HG03432 (cell line): Measurements from ENCODE around the gene MRTFA.
"Not testable (repeated sequence)": the region's sequence is repeated elsewhere in the genome, so short reads cannot be mapped to it uniquely, and the experiment has no call there.

Source experiments
- ATAC-seq: cut with Tn5 transposase; IDR thresholded peaks from one replicate; pipeline ENCODE4 v1.9.1; 2021; ENCODE audit warnings: mild to moderate bottlenecking, moderate library complexity; ENCODE audit not compliant: unreplicated experiment

Gene MRTFA

DNA sequence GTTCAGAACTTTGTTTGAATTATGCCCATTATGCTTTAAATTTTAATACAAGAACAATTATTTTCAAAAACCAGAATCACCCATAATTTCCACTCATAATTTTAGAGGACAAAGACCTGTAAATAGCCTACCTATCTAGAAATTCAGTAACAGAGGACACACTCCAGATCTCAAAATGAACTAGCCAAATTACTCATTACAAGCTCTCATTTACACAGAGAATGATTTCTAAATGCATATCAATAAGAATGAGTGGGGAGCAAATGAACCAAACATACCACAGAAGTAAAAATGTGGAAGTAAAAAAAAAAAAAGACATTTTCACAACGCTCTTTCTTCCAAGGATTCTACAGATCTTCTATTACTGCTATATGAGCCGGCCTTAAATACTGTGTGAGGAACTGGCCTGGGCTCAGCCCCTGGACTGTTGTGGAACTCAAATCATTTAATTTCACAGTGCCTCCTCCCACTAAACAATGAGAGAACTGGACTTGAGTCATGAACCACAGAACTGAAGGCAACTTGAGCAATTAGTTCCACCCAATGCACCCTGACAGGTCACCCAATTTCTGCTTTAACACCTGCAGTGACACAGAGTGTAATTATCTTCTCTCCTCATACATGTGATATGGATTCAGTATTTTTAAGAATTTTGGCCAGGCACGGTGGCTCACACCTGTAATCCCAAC, 8.0 kb downstream of the MRTFA start:
- no peak for ATAC-seq

DNA sequence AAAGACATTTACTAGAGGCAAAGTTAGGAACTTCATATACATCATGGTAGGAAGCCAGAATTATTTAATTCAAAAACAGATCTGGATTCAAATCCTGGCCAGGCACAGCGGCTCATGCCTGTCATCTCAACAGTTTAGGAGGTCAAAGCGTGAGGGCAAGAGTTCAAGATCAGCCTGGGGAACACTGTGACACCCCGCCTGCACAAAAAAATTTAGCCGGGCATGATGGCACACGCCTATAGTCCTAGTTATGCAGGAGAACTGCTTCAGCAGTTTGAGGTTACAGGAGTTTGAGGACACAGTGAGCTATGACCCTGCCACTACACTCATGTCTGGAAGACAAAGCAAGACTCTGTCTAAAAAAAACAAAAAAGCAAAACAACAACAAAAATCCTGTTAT, 8.9 kb downstream of the MRTFA start:
- no peak for ATAC-seq

GRCh38 chr22:40626851-40627250, 9.7 kb downstream of the MRTFA start:
- ATAC-seq, result no peak

DNA sequence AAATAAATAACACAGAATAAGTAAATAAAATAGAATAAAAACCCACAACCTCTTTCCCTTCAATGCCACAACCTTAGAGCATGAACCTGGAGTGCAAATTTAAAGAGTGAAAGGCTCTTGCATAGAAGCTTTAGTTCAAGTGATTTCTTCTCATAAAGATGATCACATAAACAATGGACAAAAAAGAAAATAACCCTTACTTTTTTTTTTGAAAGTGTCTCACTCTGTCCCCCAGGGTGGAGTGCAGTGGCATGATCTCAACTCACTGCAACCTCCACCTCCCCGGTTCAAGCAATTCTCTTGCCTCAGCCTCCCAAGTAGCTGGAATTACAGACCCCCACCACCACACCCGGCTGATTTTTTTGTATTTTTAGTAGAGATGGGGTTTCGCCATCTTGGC, 10.7 kb downstream of the MRTFA start:
- ATAC-seq, result not testable (repeated sequence)

- ATAC-seq, result not testable (repeated sequence)
Measured at GRCh38 chr22:40625281-40625680, 11.2 kb downstream of the MRTFA start.

DNA sequence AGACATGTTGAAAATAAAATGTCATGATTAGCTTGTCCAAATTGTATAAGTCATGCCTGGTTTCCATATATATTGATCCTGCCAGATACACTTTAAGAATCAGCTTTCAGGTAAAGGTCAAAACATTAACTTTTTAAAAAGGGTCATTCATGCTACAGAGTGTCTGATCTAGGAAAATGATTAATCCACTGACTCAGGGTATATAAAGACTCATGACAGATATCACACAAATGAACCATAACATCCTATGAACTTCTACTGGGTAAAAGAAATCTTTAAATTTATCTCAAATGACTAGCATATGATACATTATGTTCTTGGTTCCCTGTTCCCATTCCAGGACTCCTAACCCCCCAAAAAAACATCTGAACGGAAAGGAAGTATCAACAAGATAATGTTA, 11.7 kb downstream of the MRTFA start:
- no peak for ATAC-seq

- no peak for ATAC-seq
Measured at GRCh38 chr22:40621309-40622151, 15.0 kb downstream of the MRTFA start.

- no peak for ATAC-seq
Measured at GRCh38 chr22:40620464-40621046, 16.0 kb downstream of the MRTFA start.

GRCh38 chr22:40618400-40618799, 18.1 kb downstream of the MRTFA start:
- no peak for ATAC-seq

DNA sequence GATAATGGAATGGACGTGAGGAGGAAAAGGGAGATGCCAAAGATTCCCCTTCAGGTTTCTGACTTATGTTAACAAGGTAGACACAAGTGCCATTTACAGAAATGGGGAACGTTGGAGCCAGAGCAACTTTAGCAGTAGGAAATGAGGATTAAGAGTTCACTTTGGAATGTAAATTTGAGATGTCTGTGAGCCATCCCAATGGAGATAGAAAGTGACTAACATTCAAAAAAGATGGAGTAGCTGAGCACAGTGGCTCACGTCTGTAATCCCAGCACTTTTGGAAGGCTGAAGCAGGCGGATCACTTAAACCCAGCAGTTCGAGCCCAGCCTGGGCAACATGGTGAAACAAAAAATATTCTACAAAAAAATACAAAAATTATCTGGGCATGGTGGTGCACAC, 19.9 kb downstream of the MRTFA start:
- ATAC-seq, result no peak

DNA sequence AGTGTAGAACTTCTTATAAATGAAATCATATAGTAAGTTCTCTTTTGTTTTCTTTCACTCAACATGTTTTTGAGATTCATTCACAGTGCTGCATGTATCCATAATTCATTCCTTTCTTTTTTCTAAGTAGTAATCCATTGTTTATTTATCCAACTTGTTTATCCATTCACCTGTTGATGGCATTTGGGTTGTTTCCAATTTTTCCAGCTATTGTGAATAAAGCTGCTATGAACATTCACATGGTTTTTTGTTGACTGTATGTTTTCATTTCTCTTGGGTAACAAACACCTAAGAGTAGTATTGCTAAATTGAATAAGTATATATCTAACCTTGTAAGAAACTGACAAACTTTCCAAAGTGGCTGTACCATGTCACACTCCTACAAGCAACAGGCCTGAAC, 23.5 kb downstream of the MRTFA start:
- no peak for ATAC-seq

DNA sequence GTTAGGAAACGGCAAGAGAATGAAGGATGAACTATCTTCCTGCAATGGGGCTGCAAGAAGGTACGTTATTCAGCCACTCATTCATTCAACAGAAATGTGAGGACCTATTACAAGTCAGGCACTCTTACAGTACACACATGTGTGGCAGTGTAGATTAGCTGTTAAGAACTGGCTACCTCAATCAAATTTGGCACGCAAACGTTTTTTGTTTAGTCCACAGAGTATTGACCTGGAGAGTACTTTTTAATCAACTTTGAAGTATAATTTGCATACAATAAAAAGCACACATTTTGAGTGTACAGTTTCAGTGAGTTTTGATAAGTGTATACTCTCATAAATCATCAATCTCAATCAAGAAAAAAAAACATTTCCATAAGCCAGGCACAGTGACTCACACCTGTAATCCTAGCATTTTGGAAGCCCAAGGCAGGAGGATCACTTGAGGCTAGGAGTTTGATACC, 24.2 kb downstream of the MRTFA start:
- no peak for ATAC-seq

DNA sequence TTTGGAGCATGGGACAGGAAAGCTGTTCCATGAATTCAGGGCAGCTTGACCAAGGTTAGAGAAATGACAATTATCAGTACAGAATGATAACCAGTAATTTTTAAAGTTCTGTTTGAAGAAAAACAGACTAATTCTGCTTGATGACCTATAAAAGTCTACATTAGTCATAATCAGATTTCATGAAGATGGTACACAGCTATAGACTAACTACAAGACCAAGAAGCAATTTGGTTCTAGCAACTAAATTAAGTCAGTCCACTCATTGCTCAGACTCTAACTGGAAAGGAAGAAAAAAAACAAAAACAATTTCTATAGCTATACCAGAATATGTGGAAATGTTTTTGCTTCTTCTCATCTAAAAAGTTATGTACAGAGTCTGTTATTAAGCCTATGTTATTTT, 24.9 kb downstream of the MRTFA start:
- ATAC-seq, result no peak

- no peak for ATAC-seq
Measured at GRCh38 chr22:40610329-40610850, 26.1 kb downstream of the MRTFA start.

GRCh38 chr22:40609216-40609615, 27.3 kb downstream of the MRTFA start:
- ATAC-seq, result no peak

GRCh38 chr22:40607506-40607905, 29.0 kb downstream of the MRTFA start:
- no peak for ATAC-seq

DNA sequence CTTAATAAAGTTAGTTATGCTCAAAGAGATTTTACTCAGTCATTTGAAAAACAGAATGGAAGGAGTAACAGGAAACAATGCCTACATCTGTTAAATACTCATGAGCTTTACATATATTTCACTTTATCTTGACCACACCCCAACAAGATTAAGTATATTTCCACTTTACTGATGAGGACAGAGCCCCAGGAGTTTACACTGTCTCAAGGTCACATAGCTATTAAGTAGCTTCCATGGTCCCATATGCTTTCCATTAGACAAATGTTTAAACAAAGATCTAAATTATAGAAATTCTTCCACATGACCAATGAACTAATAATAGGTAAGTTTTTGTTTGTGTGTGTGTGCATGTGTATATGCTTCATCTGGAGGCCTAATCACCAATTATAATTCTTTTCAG, 30.2 kb downstream of the MRTFA start:
- ATAC-seq, result no peak

DNA sequence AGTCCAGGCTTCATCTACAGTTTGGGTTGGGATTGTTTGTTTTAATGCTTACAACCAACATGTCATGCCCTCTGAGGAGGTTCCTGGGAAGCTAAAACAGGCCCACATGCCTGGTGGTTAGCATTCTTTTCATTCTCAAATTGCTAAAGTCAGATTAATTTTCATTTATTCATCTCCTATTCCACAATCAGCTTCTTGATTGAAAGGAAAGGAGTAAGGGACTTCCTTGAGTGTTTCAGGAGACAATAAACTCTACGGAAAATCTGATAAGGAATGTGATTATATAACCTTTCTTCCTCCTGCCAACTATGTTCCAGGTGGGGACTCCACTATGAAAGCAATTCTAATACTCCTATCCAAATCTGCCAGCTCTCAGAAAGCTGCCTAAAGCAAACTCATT, 30.8 kb downstream of the MRTFA start:
- ATAC-seq, result no peak

- ATAC-seq, result no peak
Measured at GRCh38 chr22:40603088-40603605, 33.4 kb downstream of the MRTFA start.

DNA sequence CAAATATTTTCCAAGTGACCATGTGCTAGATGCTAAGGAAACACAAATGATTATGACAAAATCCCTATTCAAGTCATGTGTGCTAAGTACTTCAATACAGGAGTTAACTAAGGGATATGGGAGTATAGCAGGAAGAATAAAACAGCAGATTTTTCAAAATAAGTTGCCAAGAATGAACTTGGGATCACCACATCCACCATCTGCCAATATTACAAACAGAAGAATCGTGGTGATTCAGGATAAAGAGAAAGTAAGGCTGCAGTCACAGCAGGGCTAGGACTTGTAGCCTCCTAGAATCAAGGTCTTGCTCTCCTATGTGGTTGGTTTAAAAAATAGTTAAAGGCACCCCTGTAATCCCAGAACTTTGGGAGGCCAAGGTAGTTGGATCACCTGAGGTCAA, 34.3 kb downstream of the MRTFA start:
- ATAC-seq, result no peak

- ATAC-seq, result no peak
Measured at GRCh38 chr22:40599731-40600130, 36.8 kb downstream of the MRTFA start.
